H9 (cell line): ENCODE results near the gene CACNA1D. TPM values are rescaled to one million over a fixed set of nuclear protein-coding genes. Genes with fewer than 3 reads are reported as not detected.

Source experiments
- DNase-seq: peaks from one replicate; pipeline ENCODE4 v3.0.0-alpha.2; 2017
- H2AFZ ChIP-seq: one replicate; pipeline ENCODE4 v1.6.1; 2013; ENCODE audit warnings: mild to moderate bottlenecking, low read length, control low read depth, moderate library complexity
- H2AK5ac ChIP-seq: 2 replicates; pipeline ENCODE4 v1.6.1; 2013; ENCODE audit warnings: low read length, control low read depth, mixed read lengths; ENCODE audit not compliant: insufficient read length
- H2BK120ac ChIP-seq: one replicate; pipeline ENCODE4 v1.6.1; 2013; ENCODE audit warnings: low read depth, mild to moderate bottlenecking, low read length, control low read depth, inconsistent platforms; ENCODE audit not compliant: poor library complexity, severe bottlenecking
- H2BK12ac ChIP-seq: 2 replicates; pipeline ENCODE4 v1.6.1; 2013; ENCODE audit warnings: low read length, control low read depth, mixed read lengths, low read depth; ENCODE audit not compliant: insufficient read length
- H2BK15ac ChIP-seq: 2 replicates; pipeline ENCODE4 v1.6.1; 2013; ENCODE audit warnings: low read depth, low read length, control low read depth
- H2BK20ac ChIP-seq: one replicate; pipeline ENCODE4 v1.6.1; 2013; ENCODE audit warnings: low read depth, mild to moderate bottlenecking, low read length, control low read depth, inconsistent platforms; ENCODE audit not compliant: poor library complexity, severe bottlenecking
- H2BK5ac ChIP-seq: 2 replicates; pipeline ENCODE4 v1.6.1; 2013; ENCODE audit warnings: low read length, control low read depth, mixed read lengths; ENCODE audit not compliant: insufficient read length
- H3K14ac ChIP-seq: 2 replicates; pipeline ENCODE4 v1.6.1; 2013; ENCODE audit warnings: low read length, control low read depth; ENCODE audit not compliant: insufficient read depth
- H3K18ac ChIP-seq: 2 replicates; pipeline ENCODE4 v1.6.1; 2013; ENCODE audit warnings: low read depth, mild to moderate bottlenecking, mixed read lengths, low read length, control low read depth; ENCODE audit not compliant: insufficient read length
- H3K23ac ChIP-seq: 2 replicates; pipeline ENCODE4 v1.6.1; 2013; ENCODE audit warnings: low read length, control low read depth, mixed read lengths, low read depth; ENCODE audit not compliant: insufficient read length
- H3K23me2 ChIP-seq: 2 replicates; pipeline ENCODE4 v1.6.1; 2013; ENCODE audit warnings: low read depth, mild to moderate bottlenecking, mixed read lengths, low read length, control low read depth; ENCODE audit not compliant: insufficient read length, poor library complexity, severe bottlenecking
- H3K27ac ChIP-seq: 2 replicates; pipeline ENCODE4 v1.5.1; 2013; ENCODE audit warnings: low read length, control low read depth, mixed read lengths, low read depth; ENCODE audit not compliant: insufficient read length
- H3K27me3 ChIP-seq: 2 replicates; pipeline ENCODE4 v1.6.1; 2013; ENCODE audit warnings: low read length, control low read depth, inconsistent platforms; ENCODE audit not compliant: insufficient read depth
- H3K4ac ChIP-seq: 2 replicates; pipeline ENCODE4 v1.6.1; 2013; ENCODE audit warnings: low read depth, mild to moderate bottlenecking, control low read depth, inconsistent platforms, low read length, moderate library complexity
- H3K4me1 ChIP-seq: 2 replicates; pipeline ENCODE4 v1.6.1; 2013; ENCODE audit warnings: low read length, control low read depth, inconsistent platforms; ENCODE audit not compliant: insufficient read depth
- H3K4me2 ChIP-seq: 2 replicates; pipeline ENCODE4 v1.6.1; 2013; ENCODE audit warnings: low read length, control low read depth, mixed read lengths; ENCODE audit not compliant: insufficient read length, insufficient read depth
- H3K56ac ChIP-seq: 2 replicates; pipeline ENCODE4 v1.6.1; 2013; ENCODE audit warnings: low read depth, mild to moderate bottlenecking, mixed read lengths, low read length, control low read depth; ENCODE audit not compliant: insufficient read length
- H3K79me1 ChIP-seq: 2 replicates; pipeline ENCODE4 v1.6.1; 2013; ENCODE audit warnings: low read depth, mild to moderate bottlenecking, moderate library complexity, low read length, control low read depth, inconsistent platforms; ENCODE audit not compliant: insufficient read depth, poor library complexity, severe bottlenecking
- H3K79me2 ChIP-seq: 2 replicates; pipeline ENCODE4 v1.6.1; 2013; ENCODE audit warnings: low read length, control low read depth, inconsistent platforms; ENCODE audit not compliant: insufficient read depth
- H3K9ac ChIP-seq: 2 replicates; pipeline ENCODE4 v1.6.1; 2013; ENCODE audit warnings: low read length, control low read depth, mixed read lengths; ENCODE audit not compliant: insufficient read length; ENCODE audit errors: extremely low read depth
- H3K9me3 ChIP-seq: one replicate; pipeline ENCODE4 v1.6.1; 2013; ENCODE audit warnings: low read depth, low read length, inconsistent platforms; ENCODE audit not compliant: control insufficient read depth
- H3T11ph ChIP-seq: one replicate; pipeline ENCODE4 v1.6.1; 2013; ENCODE audit warnings: mild to moderate bottlenecking, low read length, control low read depth, inconsistent platforms
- H4K20me1 ChIP-seq: one replicate; pipeline ENCODE4 v1.6.1; 2013; ENCODE audit not compliant: control insufficient read depth, insufficient read length, insufficient read depth
- H4K5ac ChIP-seq: 2 replicates; pipeline ENCODE4 v1.6.1; 2013; ENCODE audit warnings: low read depth, mild to moderate bottlenecking, mixed read lengths, low read length, control low read depth; ENCODE audit not compliant: insufficient read length
- H4K8ac ChIP-seq: replicated peaks from 2 replicates; pipeline ENCODE4 v1.6.1; 2013; ENCODE audit warnings: low read length, control low read depth, mixed read lengths, low read depth; ENCODE audit not compliant: insufficient read length
- H4K91ac ChIP-seq: 2 replicates; pipeline ENCODE4 v1.6.1; 2013; ENCODE audit warnings: low read depth, mild to moderate bottlenecking, moderate library complexity, mixed read lengths, low read length, control low read depth; ENCODE audit not compliant: insufficient read length
- H3K27ac Mint-ChIP-seq, 3 experiments: 2 replicates in 2 of 3; 3 replicates in 1 of 3; pipeline ENCODE4 v1.8.0; 2020 to 2021; ENCODE audit warnings: mixed read lengths in 3 of 3, mild to moderate bottlenecking in 1 of 3, moderate library complexity in 1 of 3
- H3K27me3 Mint-ChIP-seq: 2 replicates; pipeline ENCODE4 v1.8.0; 2021; ENCODE audit warnings: low read depth, mild to moderate bottlenecking, moderate library complexity, mixed read lengths
- H3K36me3 Mint-ChIP-seq, 3 experiments: 2 replicates in 2 of 3; 3 replicates in 1 of 3; pipeline ENCODE4 v1.8.0; 2020 to 2021; ENCODE audit warnings: low read depth in 3 of 3, mixed read lengths in 3 of 3; ENCODE audit not compliant: insufficient read depth in 1 of 3
- H3K4me1 Mint-ChIP-seq, 2 experiments: 2 replicates each; pipeline ENCODE4 v1.8.0; 2020; ENCODE audit warnings: mixed read lengths in 2 of 2
- H3K4me3 Mint-ChIP-seq, 2 experiments: 2 replicates in 1 of 2; 3 replicates in 1 of 2; pipeline ENCODE4 v1.8.0; 2020 to 2021; ENCODE audit warnings: mild to moderate bottlenecking in 2 of 2, mixed read lengths in 2 of 2, moderate library complexity in 1 of 2
- H3K9me3 Mint-ChIP-seq, 2 experiments: 2 replicates in 1 of 2; 3 replicates in 1 of 2; pipeline ENCODE4 v1.8.0; 2020; ENCODE audit warnings: mild to moderate bottlenecking in 2 of 2, mixed read lengths in 2 of 2, moderate library complexity in 1 of 2
- CTCF ChIP-seq: fragments of 200-600 bp; sonication (generic); conservative IDR thresholded peaks from 3 replicates; pipeline ENCODE4 v1.8.0; 2021; ENCODE audit warnings: antibody characterized with exemption, mild to moderate bottlenecking
- WGBS: extraction: QIAGEN DNeasy Blood & Tissue Kit; methylation state at CpG from one replicate; pipeline ENCODE4 v1.1.7; 2013; ENCODE audit warnings: missing lambda C conversion rate, low lambda C conversion rate, mixed read lengths; ENCODE audit not compliant: insufficient read length; ENCODE audit errors: extremely low coverage; 5-methylcytosine and 5-hydroxymethylcytosine counted together
- total RNA-seq: library from RNA; stranded (reverse); gene quantifications from 2 replicates; pipeline ENCODE4 v1.2.1, GENCODE V29; 2021

CACNA1D gene
- total RNA-seq, 1 experiment from 2014 or later = 3.5 TPM

GRCh38 chr3:53554559-53555067 is 60.2 kb downstream of the CACNA1D start:
- no peak overlapping the region for H2BK120ac ChIP-seq
- no peaks in the 10 kb centered on the region for H3K79me2 ChIP-seq
- Mint-ChIP-seq H3K36me3 (peaks cover 0 to 5% (median 0%) of the 10 kb centered on the region in 3 experiments; a peak in 3 of 7 replicates), H3K27me3 (peaks cover 2% of the 10 kb centered on the region), H3K4me1 (peaks cover 11 to 12% of the 10 kb centered on the region in 2 experiments; a peak in 3 of 4 replicates), H3K9me3 (peaks cover 6 to 9% of the 10 kb centered on the region in 2 experiments; a peak in 4 of 5 replicates), H3K4me3 (no peak overlapping the region; a peak in 1 of 5 replicates), H3K27ac (peak overlapping the region in 1 of 3 experiments; percentile 25; a peak in 1 of 7 replicates)
- H3K79me1 ChIP-seq = no peaks in the 10 kb centered on the region
- H2BK5ac ChIP-seq = no peak overlapping the region
- no peaks in the 10 kb centered on the region; the same call in 1 of the 2 replicates for H3K4me1 ChIP-seq
- no peak for DNase-seq
- no CpG with 5 or more reads among the region's 4 CpGs for WGBS
- no peak overlapping the region for H3T11ph ChIP-seq
- H3K27me3 ChIP-seq = no peaks in the 10 kb centered on the region
- H2BK12ac ChIP-seq = no peak overlapping the region
- no peaks in the 10 kb centered on the region for H3K9me3 ChIP-seq
- no peak overlapping the region for H2AK5ac ChIP-seq
- no peaks in the 10 kb centered on the region for H4K20me1 ChIP-seq
- H2BK15ac ChIP-seq = no peak overlapping the region
- no peak overlapping the region for H3K9ac ChIP-seq
- no peak overlapping the region for H3K56ac ChIP-seq
- H4K8ac ChIP-seq = no peak overlapping the region
- H3K27ac ChIP-seq = no peak overlapping the region
- H3K18ac ChIP-seq = no peak overlapping the region
- H3K4me2 ChIP-seq = no peak overlapping the region
- no peak overlapping the region for H4K91ac ChIP-seq
- no peak overlapping the region for H2BK20ac ChIP-seq
- no peak overlapping the region for H4K5ac ChIP-seq
- no peak overlapping the region for H3K14ac ChIP-seq
- no peaks in the 10 kb centered on the region for H3K23me2 ChIP-seq
- H2AFZ ChIP-seq = no peak overlapping the region
- TF ChIP-seq CTCF = no peak
- H3K23ac ChIP-seq = no peak overlapping the region
- H3K4ac ChIP-seq = no peak overlapping the region
